Duodenal mucosa (tissue), 2 donors: ENCODE measurements around the gene SLC13A3.

Source experiments
- H3K27ac ChIP-seq: one replicate; pipeline ENCODE4 v1.7.0; 2013; ENCODE audit warnings: low read depth, low read length
- H3K27me3 ChIP-seq, 2 donors: one replicate each; pipeline ENCODE4 v1.7.0; 2013; ENCODE audit warnings: low read length in 2 of 2, control low read depth in 1 of 2; ENCODE audit not compliant: insufficient read depth in 2 of 2, control insufficient read depth in 1 of 2
- H3K36me3 ChIP-seq, 2 donors: one replicate each; pipeline ENCODE4 v1.7.0; 2013; ENCODE audit warnings: low read length in 2 of 2, control low read depth in 1 of 2; ENCODE audit not compliant: insufficient read depth in 2 of 2, control insufficient read depth in 1 of 2
- H3K4me1 ChIP-seq, 2 donors: one replicate each; pipeline ENCODE4 v1.7.0; 2013; ENCODE audit warnings: low read length in 2 of 2, control low read depth in 1 of 2; ENCODE audit not compliant: insufficient read depth in 2 of 2, control insufficient read depth in 1 of 2
- H3K4me3 ChIP-seq, 2 donors: one replicate each; pipeline ENCODE4 v1.7.0; 2013; ENCODE audit warnings: low read length in 2 of 2, low read depth in 1 of 2
- H3K9ac ChIP-seq, 2 donors: one replicate each; pipeline ENCODE4 v1.7.0; 2013; ENCODE audit warnings: low read length in 2 of 2, low read depth in 1 of 2
- H3K9me3 ChIP-seq, 2 donors: one replicate each; pipeline ENCODE4 v1.7.0; 2013; ENCODE audit warnings: low read length in 2 of 2, control low read depth in 1 of 2; ENCODE audit not compliant: control insufficient read depth in 1 of 2

SLC13A3 gene, protein sequence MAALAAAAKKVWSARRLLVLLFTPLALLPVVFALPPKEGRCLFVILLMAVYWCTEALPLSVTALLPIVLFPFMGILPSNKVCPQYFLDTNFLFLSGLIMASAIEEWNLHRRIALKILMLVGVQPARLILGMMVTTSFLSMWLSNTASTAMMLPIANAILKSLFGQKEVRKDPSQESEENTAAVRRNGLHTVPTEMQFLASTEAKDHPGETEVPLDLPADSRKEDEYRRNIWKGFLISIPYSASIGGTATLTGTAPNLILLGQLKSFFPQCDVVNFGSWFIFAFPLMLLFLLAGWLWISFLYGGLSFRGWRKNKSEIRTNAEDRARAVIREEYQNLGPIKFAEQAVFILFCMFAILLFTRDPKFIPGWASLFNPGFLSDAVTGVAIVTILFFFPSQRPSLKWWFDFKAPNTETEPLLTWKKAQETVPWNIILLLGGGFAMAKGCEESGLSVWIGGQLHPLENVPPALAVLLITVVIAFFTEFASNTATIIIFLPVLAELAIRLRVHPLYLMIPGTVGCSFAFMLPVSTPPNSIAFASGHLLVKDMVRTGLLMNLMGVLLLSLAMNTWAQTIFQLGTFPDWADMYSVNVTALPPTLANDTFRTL

DNA sequence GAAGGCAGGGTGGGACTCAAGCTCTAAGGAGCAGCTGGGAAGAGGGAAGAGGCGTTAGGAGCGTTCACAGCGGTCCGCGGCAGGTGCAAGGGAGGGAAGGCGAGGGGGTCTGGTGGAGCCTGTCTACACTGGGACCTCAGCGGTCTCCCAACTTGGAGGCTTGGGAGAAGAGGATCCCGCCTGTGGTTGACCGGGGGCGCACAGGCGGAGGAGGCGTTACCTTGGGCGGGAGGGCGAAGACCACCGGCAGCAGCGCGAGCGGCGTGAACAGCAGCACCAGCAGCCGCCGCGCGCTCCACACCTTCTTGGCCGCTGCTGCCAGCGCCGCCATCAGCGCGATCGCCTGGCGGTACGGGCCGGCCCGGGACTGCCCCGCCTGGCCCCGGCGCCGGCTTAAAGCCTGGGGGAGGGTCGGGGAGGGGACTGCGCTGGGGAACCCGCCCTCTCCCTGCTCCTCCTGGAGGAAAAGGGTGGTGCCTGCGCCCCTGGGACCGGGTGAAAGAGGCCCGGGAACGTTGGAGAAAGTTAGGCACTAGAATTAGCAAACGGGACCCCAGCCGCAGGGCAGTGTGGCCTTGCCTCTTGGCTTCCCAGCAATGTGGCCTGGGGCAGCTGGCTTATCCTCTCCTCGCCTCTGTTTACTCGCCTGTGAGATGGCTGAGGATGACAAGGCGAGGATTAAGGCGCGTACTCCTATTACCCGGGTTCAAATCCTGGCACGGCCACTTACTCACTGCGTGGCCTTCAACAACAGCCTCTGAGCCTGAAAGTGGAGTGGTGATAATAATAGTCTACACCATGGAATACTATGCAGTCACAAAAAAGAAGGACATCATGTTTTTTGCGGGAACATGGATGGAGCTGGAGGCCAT is at the start of gene SLC13A3:
Gene SLC13A3 (minus strand): TSS at position 369 of the 872 bp plus-strand sequence. CDS start 38 bp downstream, at position 331.
- Histone ChIP-seq H3K4me1 (no peaks in the 10 kb centered on the region), H3K27ac (no peak within 1 kb of the TSS), H3K9ac (no peak within 1 kb of the TSS), H3K4me3 (no peak within 1 kb of the TSS), H3K36me3 (no peaks in the 10 kb centered on the region), H3K27me3 (peaks cover 15% of the 10 kb centered on the region in 2 donors), H3K9me3 (no peaks in the 10 kb centered on the region)

DNA sequence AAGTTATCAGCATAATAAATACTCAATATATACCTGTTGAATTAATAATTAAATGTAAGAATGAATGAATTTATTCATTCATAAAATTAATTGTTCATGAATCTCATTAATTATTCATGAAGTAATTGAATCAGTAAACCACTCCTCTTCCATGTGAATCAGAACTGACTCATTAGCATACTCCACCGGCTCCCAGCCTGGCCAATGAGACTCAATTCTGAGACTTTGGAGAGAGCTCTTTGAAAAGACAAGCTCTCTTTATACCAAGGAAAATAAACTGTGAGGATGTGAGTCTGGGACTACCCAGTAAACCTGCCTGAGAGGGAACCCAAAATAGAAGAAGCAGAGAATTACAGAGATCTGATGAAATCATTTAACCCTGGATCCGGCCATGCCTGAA is 49.8 kb upstream of the SLC13A3 start:
- Histone ChIP-seq H3K4me1 (no peaks in the 10 kb centered on the region), H3K9ac (no peak overlapping the region), H3K36me3 (no peaks in the 10 kb centered on the region), H3K27ac (no peak overlapping the region), H3K9me3 (no peaks in the 10 kb centered on the region), H3K4me3 (no peak overlapping the region), H3K27me3 (no peaks in the 10 kb centered on the region)

DNA sequence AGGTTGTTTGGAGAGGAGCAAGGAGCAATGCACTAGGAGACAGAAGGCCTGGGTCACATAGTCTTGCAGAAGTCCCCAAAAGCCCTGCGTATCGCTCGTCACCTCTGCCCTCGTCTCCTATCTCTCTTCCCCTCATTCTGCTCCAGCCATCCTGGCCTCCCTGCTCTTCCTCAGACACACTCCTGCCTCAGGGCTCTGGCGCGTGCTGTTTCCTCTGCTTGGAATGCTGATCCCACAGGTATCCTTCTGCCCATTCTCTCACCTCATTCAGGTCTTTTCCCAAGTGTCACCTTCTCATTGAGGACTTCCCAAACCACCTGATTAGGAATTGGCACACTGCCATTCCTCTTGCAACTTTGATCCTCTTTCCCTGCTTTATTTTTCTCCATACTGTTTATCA is 49.2 kb upstream of the SLC13A3 start:
- Histone ChIP-seq H3K4me1 (no peaks in the 10 kb centered on the region), H3K36me3 (no peaks in the 10 kb centered on the region), H3K27ac (no peak overlapping the region), H3K9me3 (no peaks in the 10 kb centered on the region), H3K4me3 (no peak overlapping the region), H3K27me3 (no peaks in the 10 kb centered on the region), H3K9ac (no peak overlapping the region)

DNA sequence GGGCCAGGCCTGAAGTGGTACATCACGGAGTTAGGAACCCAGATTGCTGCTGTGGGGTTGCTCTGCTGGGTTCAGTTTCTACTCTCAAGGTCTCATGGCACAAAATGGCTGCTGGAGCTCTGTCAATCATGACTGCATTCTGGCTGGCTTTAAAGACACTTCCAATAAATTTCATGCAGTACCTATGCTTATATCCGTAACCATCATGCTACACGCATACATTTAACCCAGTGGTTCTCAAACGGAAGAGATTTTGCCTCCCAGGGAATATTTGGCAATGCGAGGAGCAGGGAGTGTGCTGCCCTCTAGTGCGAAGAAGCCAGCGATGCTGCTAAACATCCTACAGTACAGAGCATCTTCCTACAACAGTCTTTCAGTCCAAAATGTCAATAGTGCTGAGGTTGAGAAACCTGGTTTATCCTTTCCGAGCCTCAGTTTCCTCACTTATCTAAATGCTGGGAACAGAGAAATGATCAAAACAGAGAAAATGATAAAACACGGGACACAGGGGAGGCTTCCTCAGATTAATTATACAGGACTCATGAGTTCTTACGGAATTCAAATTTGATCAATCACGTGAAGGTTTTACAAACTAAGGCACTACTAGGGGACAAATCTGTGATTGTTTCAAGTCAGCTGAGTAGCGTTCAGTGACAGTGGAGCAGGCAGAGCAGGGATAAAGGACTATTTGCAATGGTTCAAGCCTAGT is 48.5 kb upstream of the SLC13A3 start:
- Histone ChIP-seq H3K9ac (no peak overlapping the region), H3K27me3 (no peaks in the 10 kb centered on the region), H3K9me3 (no peaks in the 10 kb centered on the region), H3K27ac (no peak overlapping the region), H3K36me3 (no peaks in the 10 kb centered on the region), H3K4me3 (no peak overlapping the region), H3K4me1 (no peaks in the 10 kb centered on the region)

DNA sequence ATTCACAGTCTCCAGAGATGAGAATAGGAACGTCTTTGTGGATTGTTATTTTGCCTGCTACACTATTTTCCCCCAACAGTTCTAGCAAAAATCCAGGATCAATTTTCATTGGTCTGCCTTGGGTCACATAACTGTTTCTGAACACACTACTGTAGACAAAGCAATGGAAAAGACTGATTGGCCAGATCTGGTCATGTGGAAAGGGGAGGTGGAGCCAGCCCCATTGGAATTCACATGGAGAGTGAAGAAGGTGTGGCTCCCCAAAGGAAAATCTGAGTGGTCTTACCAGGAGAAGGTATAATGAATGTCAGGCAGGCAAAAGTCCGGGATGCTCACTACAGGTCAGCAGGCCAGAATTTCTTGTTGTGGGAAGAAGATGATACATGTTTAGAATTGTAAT is 47.5 kb upstream of the SLC13A3 start:
- no peaks in the 10 kb centered on the region for H3K9me3 ChIP-seq
- no peak overlapping the region for H3K9ac ChIP-seq
- no peaks in the 10 kb centered on the region for H3K36me3 ChIP-seq
- no peaks in the 10 kb centered on the region for H3K27me3 ChIP-seq
- H3K4me1 ChIP-seq: no peaks in the 10 kb centered on the region
- H3K27ac ChIP-seq: no peak overlapping the region
- H3K4me3 ChIP-seq: no peak overlapping the region

DNA sequence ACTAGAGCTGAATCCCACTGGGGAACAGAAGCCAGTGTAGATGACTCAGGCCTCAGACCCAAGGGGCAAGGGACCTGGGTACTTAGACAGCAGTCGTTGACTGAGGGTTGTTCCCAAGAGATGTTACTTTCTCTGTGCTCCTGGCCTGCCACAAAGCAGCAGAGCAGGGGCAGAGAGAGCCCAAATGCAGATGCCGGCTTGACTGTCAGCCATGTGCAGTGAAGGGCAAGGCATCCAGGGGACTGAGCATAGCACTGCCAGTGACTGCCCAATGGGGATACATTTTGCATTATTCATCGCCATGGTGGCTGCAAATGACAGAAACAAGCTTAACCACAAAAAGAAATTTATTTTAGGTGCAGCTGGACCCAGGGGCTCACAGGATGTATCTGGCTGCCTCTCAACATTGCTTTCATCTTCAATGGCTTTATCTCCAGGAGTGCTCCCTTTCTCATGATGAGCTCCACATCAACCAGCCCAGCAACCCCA is 45.6 kb upstream of the SLC13A3 start:
- Histone ChIP-seq H3K9ac (no peak overlapping the region), H3K36me3 (no peaks in the 10 kb centered on the region), H3K4me1 (no peaks in the 10 kb centered on the region), H3K27me3 (no peaks in the 10 kb centered on the region), H3K4me3 (no peak overlapping the region), H3K27ac (no peak overlapping the region), H3K9me3 (no peaks in the 10 kb centered on the region)

DNA sequence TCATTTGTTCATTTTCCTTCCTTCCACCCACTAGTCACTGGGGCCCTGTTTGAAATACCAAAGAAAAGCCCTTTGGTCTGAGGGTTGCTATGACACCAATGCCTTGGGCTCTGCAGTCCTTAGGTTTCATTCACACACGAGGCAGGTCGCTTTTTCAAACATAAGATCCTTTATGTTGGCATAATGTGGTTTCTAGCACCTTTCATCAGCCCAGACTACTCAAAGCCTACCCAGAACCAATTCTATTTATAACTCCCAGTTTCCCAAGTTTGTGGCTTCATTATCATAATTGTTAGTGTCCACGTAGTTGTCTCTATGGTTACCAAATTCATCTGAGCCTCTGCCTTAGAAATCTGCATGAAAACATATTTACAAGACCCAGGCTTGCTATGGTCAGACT is 44.6 kb upstream of the SLC13A3 start:
- Histone ChIP-seq H3K9ac (no peak overlapping the region), H3K27me3 (no peaks in the 10 kb centered on the region), H3K9me3 (no peaks in the 10 kb centered on the region), H3K27ac (no peak overlapping the region), H3K4me3 (no peak overlapping the region), H3K4me1 (no peaks in the 10 kb centered on the region), H3K36me3 (no peaks in the 10 kb centered on the region)

DNA sequence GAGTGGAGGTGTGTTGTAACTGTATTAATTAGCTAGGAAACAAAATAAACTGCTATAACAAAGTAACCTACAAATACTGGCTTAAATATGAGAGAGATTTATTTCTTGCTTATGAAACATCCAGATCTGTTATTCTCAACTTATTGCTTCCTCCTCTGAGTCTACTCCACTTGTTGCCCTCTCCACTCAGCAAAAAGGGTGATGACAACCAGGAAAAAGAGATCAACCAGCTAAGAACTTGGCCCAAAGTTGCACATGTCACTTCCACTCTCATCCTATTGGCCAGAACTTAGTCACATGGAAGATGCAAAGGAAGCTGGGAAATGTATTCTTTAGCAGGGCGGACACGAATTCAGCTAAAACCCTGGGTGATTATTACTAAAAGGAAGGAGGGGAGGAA is 43.2 kb upstream of the SLC13A3 start:
- no peak overlapping the region for H3K4me3 ChIP-seq
- no peak overlapping the region for H3K9ac ChIP-seq
- no peaks in the 10 kb centered on the region for H3K4me1 ChIP-seq
- H3K9me3 ChIP-seq: no peaks in the 10 kb centered on the region
- H3K36me3 ChIP-seq: no peaks in the 10 kb centered on the region
- no peaks in the 10 kb centered on the region for H3K27me3 ChIP-seq
- H3K27ac ChIP-seq: no peak overlapping the region

DNA sequence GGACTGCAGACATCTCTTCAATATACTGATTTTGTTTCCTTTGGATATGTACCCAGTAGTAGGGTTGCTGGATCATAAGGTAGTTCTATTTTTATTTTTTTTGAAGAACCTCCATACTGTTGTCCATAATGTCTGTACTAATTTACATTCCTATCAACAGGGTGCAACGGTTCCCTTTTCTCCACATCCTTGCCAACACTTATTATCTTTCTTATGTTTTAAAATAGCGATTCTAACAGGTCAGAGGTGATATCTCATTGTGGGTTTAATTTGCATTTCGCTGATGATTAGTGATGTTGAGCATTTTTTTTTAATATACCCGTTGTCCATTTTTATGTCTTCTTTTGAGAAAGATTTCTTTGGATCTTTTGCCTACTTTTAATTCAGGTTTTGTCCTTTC is 39.9 kb upstream of the SLC13A3 start:
- Histone ChIP-seq H3K4me1 (peaks cover 15 to 17% of the 10 kb centered on the region in 2 donors), H3K27me3 (no peaks in the 10 kb centered on the region), H3K4me3 (no peak overlapping the region), H3K9ac (no peak overlapping the region), H3K9me3 (no peaks in the 10 kb centered on the region), H3K27ac (no peak overlapping the region), H3K36me3 (peaks cover 0 to 7% of the 10 kb centered on the region in 2 donors)
